Uterus (tissue), 4 donors: Measurements from ENCODE around the gene PROB1. TPM values are rescaled to one million over a fixed set of nuclear protein-coding genes. Genes with fewer than 3 reads are reported as not detected.

Experiments
- DNase-seq, 2 donors: peaks; one replicate each; pipeline ENCODE4 v3.0.0-alpha.2; 2019 to 2020
- H3K27ac ChIP-seq, 2 donors: fragments of 200-600 bp; sonication (generic); 1 replicate in 1 of 2; 2 replicates in 1 of 2; pipeline ENCODE4 v1.5.1; 2016 to 2018
- H3K27me3 ChIP-seq, 2 donors: fragments of 200-600 bp; sonication (generic); one replicate each; pipeline ENCODE4 v1.5.1; 2018 to 2019; ENCODE audit warnings: control low read depth in 1 of 2
- H3K36me3 ChIP-seq, 2 donors: fragments of 200-600 bp; sonication (generic); one replicate each; pipeline ENCODE4 v1.5.1; 2019; ENCODE audit warnings: control low read depth in 1 of 2
- H3K4me1 ChIP-seq, 2 donors: fragments of 200-600 bp; sonication (generic); one replicate each; pipeline ENCODE4 v1.5.1; 2018 to 2019; ENCODE audit warnings: control low read depth in 1 of 2
- H3K4me3 ChIP-seq, 2 donors: fragments of 200-600 bp; sonication (generic); 1 replicate in 1 of 2; 2 replicates in 1 of 2; pipeline ENCODE4 v1.5.1; 2018 to 2019; ENCODE audit warnings: mild to moderate bottlenecking in 1 of 2
- H3K9me3 ChIP-seq, 2 donors: fragments of 200-600 bp; sonication (generic); one replicate each; pipeline ENCODE4 v1.5.1; 2019; ENCODE audit warnings: control low read depth in 1 of 2
- POLR2A ChIP-seq, 2 donors: fragments of 450-650 bp; IDR thresholded peaks; one replicate each; pipeline ENCODE4 v1.6.1; 2016; ENCODE audit warnings: antibody characterized with exemption in 2 of 2, mild to moderate bottlenecking in 1 of 2, moderate library complexity in 1 of 2
- intact Hi-C: fragments of 100-400 bp; cut with DNase I; formaldehyde crosslinking; loops from one replicate; pipeline ENCODE4 v1.15.1; 2023; ENCODE audit warnings: low total_unique reads
- total RNA-seq, 4 donors: library from RNA; depleted of rRNA in 3 of 4; stranded (reverse); fragments of >200 nt in 3 of 4; gene quantifications; one replicate each; pipeline versions ENCODE4 v1.1.0 to v1.2.4, GENCODE V29; 2014 to 2023
- TF ChIP-seq, protein P1 (sequence below), 4 experiments: fragments of 200-600 bp in 2 of 4; fragments of 450-650 bp in 2 of 4; sonication (generic) in 2 of 4; IDR thresholded peaks; one replicate each; pipeline ENCODE4 v1.5.1; 2016 to 2019; ENCODE audit warnings: antibody characterized with exemption in 4 of 4, mild to moderate bottlenecking in 2 of 4, moderate library complexity in 1 of 4
- donor health status: DM: yes; HTN: yes; CAD: no.

The PROB1 gene
- total RNA-seq, 4 donors from 2014 or later: 1.5 to 8.3 (median 1.7) TPM; not detected in 1

DNA sequence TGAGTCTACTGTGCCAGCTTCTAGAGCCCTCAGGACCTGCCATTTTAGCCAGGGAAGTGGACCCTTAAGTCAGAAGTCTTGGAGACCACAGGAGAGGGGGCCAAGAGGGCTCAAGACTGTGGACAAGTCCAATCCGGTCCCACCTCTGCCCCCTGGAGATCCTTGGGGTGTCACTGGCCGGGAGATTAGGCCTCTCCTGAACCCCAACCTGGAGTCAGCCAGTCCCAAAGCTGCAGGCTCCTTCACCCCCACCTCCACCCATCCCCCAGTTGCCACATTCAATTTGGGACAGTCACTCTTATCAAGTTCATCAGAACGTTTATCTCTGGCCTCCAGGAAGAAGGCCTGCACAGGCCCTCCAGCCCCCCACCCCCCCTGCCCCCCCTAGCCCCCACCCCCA is 12.1 kb downstream of the PROB1 start:
- TF ChIP-seq, protein P1, sequence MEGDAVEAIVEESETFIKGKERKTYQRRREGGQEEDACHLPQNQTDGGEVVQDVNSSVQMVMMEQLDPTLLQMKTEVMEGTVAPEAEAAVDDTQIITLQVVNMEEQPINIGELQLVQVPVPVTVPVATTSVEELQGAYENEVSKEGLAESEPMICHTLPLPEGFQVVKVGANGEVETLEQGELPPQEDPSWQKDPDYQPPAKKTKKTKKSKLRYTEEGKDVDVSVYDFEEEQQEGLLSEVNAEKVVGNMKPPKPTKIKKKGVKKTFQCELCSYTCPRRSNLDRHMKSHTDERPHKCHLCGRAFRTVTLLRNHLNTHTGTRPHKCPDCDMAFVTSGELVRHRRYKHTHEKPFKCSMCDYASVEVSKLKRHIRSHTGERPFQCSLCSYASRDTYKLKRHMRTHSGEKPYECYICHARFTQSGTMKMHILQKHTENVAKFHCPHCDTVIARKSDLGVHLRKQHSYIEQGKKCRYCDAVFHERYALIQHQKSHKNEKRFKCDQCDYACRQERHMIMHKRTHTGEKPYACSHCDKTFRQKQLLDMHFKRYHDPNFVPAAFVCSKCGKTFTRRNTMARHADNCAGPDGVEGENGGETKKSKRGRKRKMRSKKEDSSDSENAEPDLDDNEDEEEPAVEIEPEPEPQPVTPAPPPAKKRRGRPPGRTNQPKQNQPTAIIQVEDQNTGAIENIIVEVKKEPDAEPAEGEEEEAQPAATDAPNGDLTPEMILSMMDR (IDR thresholded peaks at IDR 0.05): no peak
- TF ChIP-seq POLR2A (IDR thresholded peaks at IDR 0.05): no peak
- H3K9me3 ChIP-seq: no peaks in the 10 kb centered on the region
- peak in 1 of 2 donors; percentile 6 for DNase-seq
- no peaks in the 10 kb centered on the region for H3K27me3 ChIP-seq
- H3K4me1 ChIP-seq: no peaks in the 10 kb centered on the region
- no peaks in the 10 kb centered on the region for H3K36me3 ChIP-seq
- H3K27ac ChIP-seq: no peak overlapping the region
- intact Hi-C loops: no loop called here
- H3K4me3 ChIP-seq: no peak overlapping the region

DNA sequence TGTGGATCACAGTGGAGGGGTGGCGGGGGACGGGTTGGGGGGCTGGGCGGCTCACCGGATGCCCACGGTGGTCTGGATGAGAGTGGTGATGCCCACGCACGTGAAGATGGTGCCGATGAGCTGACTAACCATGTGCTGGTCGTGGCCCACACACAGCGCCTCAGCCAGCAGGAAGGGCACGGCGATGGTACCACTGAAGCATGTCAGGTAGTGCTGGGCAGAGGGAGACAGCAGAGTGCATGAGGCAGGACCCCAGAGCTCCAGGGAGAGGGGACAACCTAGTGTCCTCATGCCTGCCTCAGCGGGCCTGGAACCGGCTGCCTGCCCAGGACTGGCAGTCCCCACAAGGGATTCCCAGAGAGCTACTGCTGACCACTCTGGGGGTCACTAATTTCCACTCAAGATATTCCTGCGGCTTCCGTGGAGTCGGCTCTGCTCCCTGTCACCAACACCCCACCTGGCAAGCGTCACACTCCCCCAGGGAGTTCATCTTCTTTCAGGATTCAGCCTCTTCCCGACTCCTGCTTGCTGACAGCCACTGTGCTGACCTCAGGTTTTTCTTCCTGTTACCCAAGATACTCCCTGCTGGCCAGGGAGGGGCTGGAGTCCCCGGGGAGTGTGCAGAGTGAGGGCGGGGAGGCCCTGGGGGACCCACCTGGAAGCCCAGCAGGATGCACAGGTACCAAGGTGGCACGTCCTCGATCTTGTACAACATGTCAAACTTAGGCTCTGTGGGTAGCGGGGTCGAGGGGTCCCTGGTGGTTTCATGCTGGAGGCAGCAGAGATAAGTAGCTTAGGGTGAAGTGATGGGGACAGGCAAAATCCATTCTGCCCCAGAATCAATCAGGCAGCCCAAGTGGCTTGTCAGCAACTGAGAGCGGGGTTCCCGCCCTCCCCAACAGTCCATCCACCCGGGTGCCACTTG is 12.8 kb downstream of the PROB1 start:
- Histone ChIP-seq H3K27me3 (no peaks in the 10 kb centered on the region), H3K27ac (no peak overlapping the region), H3K36me3 (no peaks in the 10 kb centered on the region), H3K9me3 (no peaks in the 10 kb centered on the region), H3K4me1 (no peaks in the 10 kb centered on the region), H3K4me3 (no peak overlapping the region)
- TF ChIP-seq POLR2A (IDR thresholded peaks at IDR 0.05): no peak
- TF ChIP-seq, protein P1 (IDR thresholded peaks at IDR 0.05): no peak
- intact Hi-C loops: no loop called here
- DNase-seq: no peak

DNA sequence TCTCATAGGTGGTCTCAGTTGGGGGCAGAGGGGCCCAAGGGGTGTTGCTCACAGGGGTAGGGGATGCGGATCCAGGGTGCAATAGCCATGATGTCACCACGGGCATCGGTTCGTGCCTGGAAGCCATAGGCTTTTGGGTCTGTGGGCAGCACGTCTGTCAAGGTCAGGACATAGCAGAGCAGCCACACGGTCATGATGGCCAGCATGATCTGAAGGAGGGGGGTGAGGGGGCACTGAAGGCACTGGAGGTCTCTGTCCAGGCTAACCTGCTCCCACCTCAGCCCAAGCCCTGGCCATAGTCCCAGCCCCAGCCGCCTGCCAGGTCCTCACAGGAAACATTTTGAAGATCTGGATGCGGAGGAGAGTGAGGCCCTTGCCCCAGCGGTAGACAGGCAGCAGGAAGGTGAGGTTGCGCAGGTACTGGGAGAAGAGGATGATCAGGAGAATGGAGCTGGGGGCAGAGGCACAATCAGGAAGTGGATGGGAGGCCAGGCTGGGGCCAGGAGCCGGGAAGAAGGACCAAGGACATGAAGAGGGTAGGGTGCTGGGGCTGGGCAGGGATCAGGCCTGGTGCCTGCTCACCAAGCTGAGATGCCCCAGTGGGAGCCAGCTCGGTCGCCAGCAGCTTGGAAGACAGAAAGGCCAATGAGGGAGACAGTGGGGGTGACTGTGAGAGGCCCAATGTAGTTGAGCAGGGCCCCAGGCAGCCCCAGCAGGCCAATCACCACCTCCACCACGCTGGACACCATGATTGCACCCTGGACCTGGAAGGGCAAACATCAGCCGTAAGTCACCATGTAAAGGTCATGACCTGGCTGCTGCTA is 15.1 kb downstream of the PROB1 start:
- Histone ChIP-seq H3K27ac (no peak overlapping the region), H3K36me3 (no peaks in the 10 kb centered on the region), H3K27me3 (no peaks in the 10 kb centered on the region), H3K9me3 (no peaks in the 10 kb centered on the region), H3K4me3 (no peak overlapping the region), H3K4me1 (no peaks in the 10 kb centered on the region)
- intact Hi-C loops: no loop called here
- DNase-seq: no peak
- TF ChIP-seq, protein P1 (IDR thresholded peaks at IDR 0.05): no peak
- no peak for TF ChIP-seq POLR2A (IDR thresholded peaks at IDR 0.05)

DNA sequence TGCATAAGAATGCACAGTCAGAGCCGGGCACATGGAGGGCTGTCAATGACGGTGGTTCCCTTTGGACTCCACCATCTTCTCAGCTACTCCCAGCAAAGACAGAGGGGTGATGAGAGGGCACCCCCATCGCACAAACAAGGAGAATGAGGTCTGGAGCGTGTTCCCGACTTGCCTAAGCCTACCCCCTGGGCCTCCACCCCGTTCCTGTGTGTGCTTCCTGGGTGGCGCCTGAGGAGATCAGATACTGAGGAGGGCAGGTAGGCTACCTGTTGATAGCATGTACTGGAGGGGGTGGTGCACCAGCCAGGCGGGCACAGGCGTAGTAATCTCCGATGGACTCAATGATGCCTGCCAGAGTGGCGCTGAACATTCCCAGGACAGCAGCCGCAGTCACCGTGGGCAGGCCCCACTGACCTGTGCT is 16.0 kb downstream of the PROB1 start:
- Histone ChIP-seq H3K9me3 (no peaks in the 10 kb centered on the region), H3K4me3 (no peak overlapping the region), H3K36me3 (no peaks in the 10 kb centered on the region), H3K27ac (no peak overlapping the region), H3K27me3 (no peaks in the 10 kb centered on the region), H3K4me1 (no peaks in the 10 kb centered on the region)
- no peak for TF ChIP-seq POLR2A (IDR thresholded peaks at IDR 0.05)
- DNase-seq: peak in 1 of 2 donors; percentile 3
- intact Hi-C loops: no loop called here

DNA sequence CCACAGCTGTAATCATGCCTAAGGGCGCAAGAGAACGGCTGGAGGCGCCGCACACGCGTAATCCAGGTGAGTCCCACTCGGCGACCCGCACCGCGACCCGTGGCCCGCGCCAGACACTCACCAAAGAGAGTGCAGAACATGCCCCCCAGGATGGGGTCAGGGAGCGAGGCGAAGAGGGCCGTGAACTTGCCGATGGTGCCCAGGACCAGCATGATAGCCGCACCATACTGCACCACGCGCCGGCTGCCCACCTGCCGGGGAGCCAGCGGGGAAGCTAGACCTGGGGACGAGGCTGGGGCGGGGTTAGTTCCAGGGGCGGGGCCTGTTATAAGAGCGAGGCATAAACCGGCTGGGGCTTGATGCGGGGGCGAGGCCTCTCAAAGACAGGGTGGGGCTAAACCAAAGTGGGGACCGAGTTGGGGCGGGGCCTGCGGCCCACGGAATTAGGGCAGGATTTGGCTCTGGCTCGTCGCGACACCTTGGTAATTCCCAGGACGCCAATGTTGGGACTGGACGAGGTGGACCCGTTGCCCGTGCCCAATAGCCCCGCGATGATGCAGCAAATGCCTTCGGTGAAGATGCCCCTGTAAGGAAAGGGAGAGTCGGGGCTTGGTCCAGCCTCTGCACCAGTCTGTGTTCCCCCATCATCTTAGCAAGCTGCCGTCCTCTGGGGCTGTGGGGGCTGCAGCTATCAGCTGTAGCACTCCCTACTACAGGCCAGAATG is 16.6 kb downstream of the PROB1 start:
- peak in 1 of 2 donors; percentile 14 for DNase-seq
- Histone ChIP-seq H3K27ac (no peak overlapping the region), H3K4me1 (no peaks in the 10 kb centered on the region), H3K9me3 (no peaks in the 10 kb centered on the region), H3K36me3 (no peaks in the 10 kb centered on the region), H3K27me3 (no peaks in the 10 kb centered on the region), H3K4me3 (no peak overlapping the region)
- TF ChIP-seq, protein P1 (IDR thresholded peaks at IDR 0.05): no peak
- TF ChIP-seq POLR2A (IDR thresholded peaks at IDR 0.05): no peak
- intact Hi-C loops: no loop called here
